C4-2B (cell line): ENCODE measurements around the gene ZNF835.

ENCODE experiments used
- H3K27ac ChIP-seq: fragments of 450-650 bp; 2 replicates; pipeline ENCODE4 v1.5.1; 2017
- CTCF ChIP-seq: fragments of 450-650 bp; conservative IDR thresholded peaks from 2 replicates; pipeline ENCODE4 v1.5.1; 2017; ENCODE audit warnings: mild to moderate bottlenecking
- ZFX ChIP-seq: fragments of 450-650 bp; IDR thresholded peaks from 2 replicates; pipeline ENCODE4 v1.6.1; 2017

Gene ZNF835

GRCh38 chr19:56663931-56664500 lies 7.5 kb downstream of the ZNF835 start:
- TF ChIP-seq ZFX, result no peak
- TF ChIP-seq CTCF, result no peak
- H3K27ac ChIP-seq, result no peak overlapping the region

- TF ChIP-seq ZFX (no peak), CTCF (no peak)
- no peak overlapping the region for H3K27ac ChIP-seq
Measured at GRCh38 chr19:56661248-56661647, 10.3 kb downstream of the ZNF835 start.

GRCh38 chr19:56660381-56661107 lies 11.0 kb downstream of the ZNF835 start:
- no peak overlapping the region for H3K27ac ChIP-seq
- TF ChIP-seq ZFX (no peak), CTCF (peak; percentile 41; the same call in 1 of the 2 replicates)

GRCh38 chr19:56654151-56654550 lies 17.4 kb downstream of the ZNF835 start:
- TF ChIP-seq ZFX, result no peak
- no peak for TF ChIP-seq CTCF
- H3K27ac ChIP-seq, result no peak overlapping the region

- no peak for TF ChIP-seq ZFX
- TF ChIP-seq CTCF, result no peak
- H3K27ac ChIP-seq, result no peak overlapping the region
Measured at GRCh38 chr19:56643460-56643955, 28.0 kb downstream of the ZNF835 start.

- TF ChIP-seq CTCF, result no peak
- TF ChIP-seq ZFX, result no peak
Measured at GRCh38 chr19:56642711-56643459, 28.7 kb downstream of the ZNF835 start, which contains the start of gene SMIM17. SMIM17 (plus strand) TSS chr19:56643159; CDS start chr19:56645668, 2,509 bp downstream.

GRCh38 chr19:56639217-56639616 lies 32.3 kb downstream of the ZNF835 start:
- no peak for TF ChIP-seq ZFX
- no peak for TF ChIP-seq CTCF
- H3K27ac ChIP-seq, result no peak overlapping the region

More at GRCh38 chr19:56642711-56643459, 28.7 kb downstream of the ZNF835 start, which contains the start of gene SMIM17:
- H3K27ac ChIP-seq, result no peak within 1 kb of the TSS
